MCF 10A (cell line): ENCODE results near the gene TTLL13. TPM values are rescaled to one million over a fixed set of nuclear protein-coding genes. Genes with fewer than 3 reads are reported as not detected.
A peak's percentile ranks its signal among the peaks of the same experiment; 100 is the strongest.
"Not testable (repeated sequence)": the region's sequence is repeated elsewhere in the genome, so short reads cannot be mapped to it uniquely, and the experiment has no call there.

Experiments used
- BruUV-seq: library from RNA; stranded (reverse); fragments of 400-500 nt; replicated peaks from 2 replicates; lab custom pipeline; 2021; lab: Mats Ljungman, UMichigan
- CTCF ChIA-PET: fragments of 300-600 bp; sonication (Branson Sonifier 250); formaldehyde crosslinking; extraction: SDS; loops from one replicate; lab custom pipeline; 2021; ENCODE audit warnings: antibody characterized with exemption, inconsistent platforms; lab: Yijun Ruan, JAX
- POLR2A ChIA-PET: fragments of 300-600, 350-650 bp; sonication (Branson Sonifier 250); formaldehyde crosslinking; extraction: SDS; loops from one replicate; lab custom pipeline; 2020; ENCODE audit warnings: antibody characterized with exemption, inconsistent platforms; lab: Yijun Ruan, JAX
- DNase-seq: peaks from one replicate; pipeline ENCODE4 v3.0.0-alpha.2; 2018; ENCODE audit not compliant: unreplicated experiment
- H3K27ac Mint-ChIP-seq: one replicate; pipeline ENCODE4 v1.8.0; 2022; ENCODE audit warnings: mild to moderate bottlenecking, low read depth, mixed read lengths; ENCODE audit not compliant: unreplicated experiment
- H3K27me3 Mint-ChIP-seq: one replicate; pipeline ENCODE4 v1.8.0; 2022; ENCODE audit warnings: mixed read lengths; ENCODE audit not compliant: insufficient read depth, unreplicated experiment
- H3K36me3 Mint-ChIP-seq: one replicate; pipeline ENCODE4 v1.8.0; 2022; ENCODE audit warnings: mild to moderate bottlenecking, moderate library complexity, mixed read lengths; ENCODE audit not compliant: insufficient read depth, unreplicated experiment
- H3K4me1 Mint-ChIP-seq: one replicate; pipeline ENCODE4 v1.8.0; 2022; ENCODE audit warnings: mixed read lengths; ENCODE audit not compliant: insufficient read depth, unreplicated experiment
- H3K4me3 Mint-ChIP-seq: one replicate; pipeline ENCODE4 v1.8.0; 2022; ENCODE audit warnings: mild to moderate bottlenecking, moderate library complexity, mixed read lengths; ENCODE audit not compliant: unreplicated experiment
- H3K9me3 Mint-ChIP-seq: one replicate; pipeline ENCODE4 v1.8.0; 2022; ENCODE audit warnings: mixed read lengths; ENCODE audit not compliant: unreplicated experiment
- intact Hi-C: fragments of 100-400 bp; cut with micrococcal nuclease; formaldehyde crosslinking; loops from 2 replicates; pipeline ENCODE4 v1.14.1; 2022
- total RNA-seq: library from RNA; stranded (reverse); gene quantifications from 2 replicates; pipeline ENCODE4 v1.2.3, GENCODE V29; 2022
- TF ChIP-seq, protein P1 (sequence below): fragments of 200-600 bp; IDR thresholded peaks from one replicate; pipeline ENCODE4 v1.8.0; 2022; ENCODE audit warnings: antibody characterized with exemption, mild to moderate bottlenecking; ENCODE audit not compliant: unreplicated experiment

TTLL13 gene
- total RNA-seq, 1 experiment from 2014 or later = not detected

DNA sequence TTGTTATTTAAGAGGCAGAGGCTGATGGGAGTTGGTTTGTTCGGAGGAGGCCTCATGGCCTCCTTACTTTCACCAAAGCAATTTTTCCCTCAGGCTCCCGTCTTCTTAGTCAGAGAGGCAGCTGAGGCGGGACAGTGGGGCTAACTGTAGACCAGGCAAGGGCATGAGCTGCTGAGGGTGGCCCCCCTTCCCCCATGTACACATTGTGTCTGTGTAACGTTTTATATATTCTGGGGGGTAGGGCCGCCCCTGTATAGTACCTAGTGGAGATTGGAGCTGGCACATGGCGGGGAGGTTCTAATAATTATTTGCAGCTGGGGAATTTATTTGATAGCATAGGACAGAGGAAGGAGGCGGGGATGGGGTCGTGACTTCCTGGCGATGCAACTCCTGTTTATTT, 51.2 kb downstream of the TTLL13 start:
- Mint-ChIP-seq H3K4me1 (peaks cover 11% of the 10 kb centered on the region), H3K27me3 (no peaks in the 10 kb centered on the region), H3K36me3 (no peaks in the 10 kb centered on the region), H3K4me3 (no peak overlapping the region), H3K9me3 (no peaks in the 10 kb centered on the region), H3K27ac (no peak overlapping the region)
- ChIA-PET POLR2A (no interaction called here), CTCF (interaction anchor here (0.6 to 2.3 kb wide), 19 partner anchors 9 to 955 kb away, joined by 3 to 10 read pairs (median 5); no protein-coding TSS in a partner anchor)
- intact Hi-C loops = no loop called here
- DNase-seq = no peak
- BruUV-seq = no TSS peak
- TF ChIP-seq, protein P1, sequence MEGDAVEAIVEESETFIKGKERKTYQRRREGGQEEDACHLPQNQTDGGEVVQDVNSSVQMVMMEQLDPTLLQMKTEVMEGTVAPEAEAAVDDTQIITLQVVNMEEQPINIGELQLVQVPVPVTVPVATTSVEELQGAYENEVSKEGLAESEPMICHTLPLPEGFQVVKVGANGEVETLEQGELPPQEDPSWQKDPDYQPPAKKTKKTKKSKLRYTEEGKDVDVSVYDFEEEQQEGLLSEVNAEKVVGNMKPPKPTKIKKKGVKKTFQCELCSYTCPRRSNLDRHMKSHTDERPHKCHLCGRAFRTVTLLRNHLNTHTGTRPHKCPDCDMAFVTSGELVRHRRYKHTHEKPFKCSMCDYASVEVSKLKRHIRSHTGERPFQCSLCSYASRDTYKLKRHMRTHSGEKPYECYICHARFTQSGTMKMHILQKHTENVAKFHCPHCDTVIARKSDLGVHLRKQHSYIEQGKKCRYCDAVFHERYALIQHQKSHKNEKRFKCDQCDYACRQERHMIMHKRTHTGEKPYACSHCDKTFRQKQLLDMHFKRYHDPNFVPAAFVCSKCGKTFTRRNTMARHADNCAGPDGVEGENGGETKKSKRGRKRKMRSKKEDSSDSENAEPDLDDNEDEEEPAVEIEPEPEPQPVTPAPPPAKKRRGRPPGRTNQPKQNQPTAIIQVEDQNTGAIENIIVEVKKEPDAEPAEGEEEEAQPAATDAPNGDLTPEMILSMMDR = no peak

DNA sequence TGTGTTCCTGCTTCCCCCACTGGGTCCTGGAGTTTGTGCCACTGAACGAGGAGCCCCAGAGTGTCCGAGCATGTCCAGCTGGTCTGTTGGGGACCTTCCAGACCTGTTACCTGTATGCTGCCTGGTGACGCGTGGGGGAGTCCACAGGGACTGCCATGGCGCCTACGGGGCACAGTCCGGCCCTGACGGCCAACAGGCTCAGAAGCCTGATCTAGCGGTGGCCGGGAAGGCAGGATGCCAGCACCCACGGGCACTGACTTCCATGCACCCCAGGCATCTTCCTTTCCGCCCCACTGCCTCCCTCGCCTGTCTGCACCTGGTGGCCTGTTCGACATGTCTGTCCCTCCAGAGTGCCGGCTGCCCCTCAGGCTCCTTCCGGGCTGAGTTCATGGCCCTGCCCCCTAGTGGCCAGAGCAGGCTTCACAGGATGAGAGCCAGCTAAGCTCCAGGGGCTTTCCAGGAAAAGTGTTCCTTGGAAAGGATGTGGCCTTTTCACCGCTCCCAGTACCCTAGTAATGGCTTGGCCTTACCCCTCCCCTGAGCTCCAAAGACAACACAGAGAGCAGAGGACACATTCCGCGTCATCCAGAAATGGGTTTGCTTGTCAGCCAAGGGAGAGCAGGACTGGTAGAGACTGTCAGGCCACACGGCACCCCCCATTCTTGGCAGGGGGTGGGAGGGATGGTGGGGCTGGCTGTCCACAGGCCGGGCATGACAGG, 51.8 kb downstream of the TTLL13 start:
- Mint-ChIP-seq H3K4me3 (no peak overlapping the region), H3K27me3 (no peaks in the 10 kb centered on the region), H3K4me1 (peaks cover 8% of the 10 kb centered on the region), H3K27ac (no peak overlapping the region), H3K36me3 (no peaks in the 10 kb centered on the region), H3K9me3 (no peaks in the 10 kb centered on the region)
- POLR2A ChIA-PET = interaction anchor here (0.6 kb wide), 1 partner anchor 11 kb away, joined by 3 read pairs; no protein-coding TSS in a partner anchor
- TF ChIP-seq, protein P1 = peak; percentile 85
- CTCF ChIA-PET = interaction anchor here (0.5 to 2.3 kb wide), 31 partner anchors 7 to 954 kb away, joined by 3 to 10 read pairs (median 4); partner anchors contain the start of gene IQGAP1
- peak; percentile 68 for DNase-seq
- intact Hi-C loops = no loop called here
- no TSS peak for BruUV-seq

DNA sequence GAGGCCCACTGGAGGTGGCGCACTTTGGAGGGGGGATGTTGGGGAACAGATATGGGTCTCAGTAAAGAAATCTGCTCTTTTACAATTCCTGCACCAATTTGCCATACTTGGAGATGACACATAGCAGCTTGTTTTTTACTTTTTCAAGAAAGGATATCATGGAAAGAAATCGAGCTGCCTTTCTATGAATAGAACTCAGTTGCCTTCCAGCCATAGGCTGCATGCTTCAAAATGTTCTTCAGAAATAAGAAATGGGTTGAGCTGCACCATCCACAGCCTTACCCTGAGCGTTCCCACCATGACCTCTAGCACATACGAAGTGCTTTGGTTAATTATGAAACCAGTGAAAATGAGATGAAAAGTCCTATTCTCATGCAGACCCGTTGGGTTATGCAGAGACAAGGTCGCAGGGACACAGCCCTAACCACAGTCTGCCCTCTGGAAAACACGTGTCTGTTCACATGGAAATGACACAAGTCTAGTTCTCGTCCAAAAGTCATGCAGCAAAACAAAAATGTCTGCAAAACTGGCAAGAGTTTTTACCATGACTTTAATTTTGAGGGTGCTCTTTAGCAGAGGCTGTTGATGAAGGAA, 52.4 kb downstream of the TTLL13 start:
- Mint-ChIP-seq H3K27me3 (no peaks in the 10 kb centered on the region), H3K27ac (no peak overlapping the region), H3K36me3 (no peaks in the 10 kb centered on the region), H3K9me3 (no peaks in the 10 kb centered on the region), H3K4me3 (no peak overlapping the region), H3K4me1 (peaks cover 5% of the 10 kb centered on the region)
- intact Hi-C loops = no loop called here
- TF ChIP-seq, protein P1 = no peak
- BruUV-seq = no TSS peak
- ChIA-PET CTCF (interaction anchor here (0.5 to 2.3 kb wide), 26 partner anchors 8 to 375 kb away, joined by 3 to 10 read pairs (median 5); no protein-coding TSS in a partner anchor), POLR2A (interaction anchor here (0.6 to 0.7 kb wide), 2 partner anchors 10 kb away, joined by 3 read pairs; no protein-coding TSS in a partner anchor)
- no peak for DNase-seq

DNA sequence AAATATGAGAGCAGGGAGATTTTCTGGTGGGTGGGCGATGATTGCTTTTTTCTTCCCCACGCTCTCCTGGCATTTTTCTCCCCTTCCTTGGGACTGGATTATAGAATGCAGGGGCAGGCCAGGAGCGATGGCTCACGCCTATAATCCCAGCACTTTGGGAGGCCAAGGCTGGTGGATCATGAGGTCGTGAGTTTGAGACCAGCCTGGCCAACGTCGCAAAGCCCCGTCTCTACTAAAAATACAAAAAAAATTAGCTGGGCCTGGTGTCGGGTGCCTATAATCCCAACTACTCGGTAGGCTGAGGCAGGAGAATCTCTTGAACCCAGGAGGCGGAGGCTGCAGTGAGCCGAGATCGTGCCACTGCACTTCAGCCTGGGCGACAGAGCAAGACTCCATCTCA, 56.0 kb downstream of the TTLL13 start:
- POLR2A ChIA-PET = interaction anchor here (1.1 kb wide), 1 partner anchor 15 kb away, joined by 5 read pairs; no protein-coding TSS in a partner anchor
- CTCF ChIA-PET = interaction anchor here (0.6 to 5.8 kb wide), 5 partner anchors 11 to 205 kb away, joined by 3 to 38 read pairs (median 4); no protein-coding TSS in a partner anchor
- H3K4me1 Mint-ChIP-seq, H3K27me3 Mint-ChIP-seq, H3K27ac Mint-ChIP-seq, H3K36me3 Mint-ChIP-seq, intact Hi-C loops, H3K4me3 Mint-ChIP-seq, H3K9me3 Mint-ChIP-seq, DNase-seq, BruUV-seq: not testable (repeated sequence)
